ENCODE results near the gene ETV2. TPM values are rescaled to one million over a fixed set of nuclear protein-coding genes. Genes with fewer than 3 reads are reported as not detected.

ETV2 gene
- total RNA-seq, 1 donor from 2014 or later: not detected

DNA sequence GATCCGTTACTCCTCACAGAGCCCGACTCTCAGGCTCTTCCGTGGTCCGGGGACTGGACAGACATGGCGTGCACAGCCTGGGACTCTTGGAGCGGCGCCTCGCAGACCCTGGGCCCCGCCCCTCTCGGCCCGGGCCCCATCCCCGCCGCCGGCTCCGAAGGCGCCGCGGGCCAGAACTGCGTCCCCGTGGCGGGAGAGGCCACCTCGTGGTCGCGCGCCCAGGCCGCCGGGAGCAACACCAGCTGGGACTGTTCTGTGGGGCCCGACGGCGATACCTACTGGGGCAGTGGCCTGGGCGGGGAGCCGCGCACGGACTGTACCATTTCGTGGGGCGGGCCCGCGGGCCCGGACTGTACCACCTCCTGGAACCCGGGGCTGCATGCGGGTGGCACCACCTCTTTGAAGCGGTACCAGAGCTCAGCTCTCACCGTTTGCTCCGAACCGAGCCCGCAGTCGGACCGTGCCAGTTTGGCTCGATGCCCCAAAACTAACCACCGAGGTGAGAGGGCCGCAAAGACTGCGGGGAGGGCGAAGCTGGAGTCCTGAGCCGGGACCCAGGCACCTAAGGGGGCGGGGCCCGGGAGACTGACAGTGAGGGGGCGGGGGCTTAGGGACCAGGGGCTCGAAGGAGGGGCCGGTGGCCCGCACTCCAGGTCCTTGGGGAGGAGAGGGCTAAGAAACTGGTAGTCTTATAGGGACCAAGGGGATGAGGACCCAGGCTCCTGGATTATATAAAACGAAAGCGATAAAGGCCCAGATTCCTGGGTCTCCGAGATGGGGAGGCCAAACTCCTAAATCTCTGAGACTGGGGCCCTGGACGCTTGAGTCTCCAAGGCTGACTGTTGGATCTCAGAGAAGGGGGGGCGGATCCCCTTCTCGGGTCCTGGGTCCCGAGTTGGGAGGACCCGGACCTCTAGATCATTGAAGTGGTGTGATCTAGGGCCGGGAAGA, 2.0 kb downstream of the ETV2 start:
- Mint-ChIP-seq H3K27me3 (no peaks in the 10 kb centered on the region), H3K36me3 (ENCODE audit: low read depth) (peaks cover 5% of the 10 kb centered on the region), H3K4me1 (peaks cover 37% of the 10 kb centered on the region), H3K9me3 (no peaks in the 10 kb centered on the region), H3K27ac (peak overlapping the region; percentile 78), H3K4me3 (peak overlapping the region; percentile 86)
- DNase-seq (peak; percentile 81), ATAC-seq (ENCODE audit: low read depth) (peak; percentile 47)
- TF ChIP-seq, protein P1, sequence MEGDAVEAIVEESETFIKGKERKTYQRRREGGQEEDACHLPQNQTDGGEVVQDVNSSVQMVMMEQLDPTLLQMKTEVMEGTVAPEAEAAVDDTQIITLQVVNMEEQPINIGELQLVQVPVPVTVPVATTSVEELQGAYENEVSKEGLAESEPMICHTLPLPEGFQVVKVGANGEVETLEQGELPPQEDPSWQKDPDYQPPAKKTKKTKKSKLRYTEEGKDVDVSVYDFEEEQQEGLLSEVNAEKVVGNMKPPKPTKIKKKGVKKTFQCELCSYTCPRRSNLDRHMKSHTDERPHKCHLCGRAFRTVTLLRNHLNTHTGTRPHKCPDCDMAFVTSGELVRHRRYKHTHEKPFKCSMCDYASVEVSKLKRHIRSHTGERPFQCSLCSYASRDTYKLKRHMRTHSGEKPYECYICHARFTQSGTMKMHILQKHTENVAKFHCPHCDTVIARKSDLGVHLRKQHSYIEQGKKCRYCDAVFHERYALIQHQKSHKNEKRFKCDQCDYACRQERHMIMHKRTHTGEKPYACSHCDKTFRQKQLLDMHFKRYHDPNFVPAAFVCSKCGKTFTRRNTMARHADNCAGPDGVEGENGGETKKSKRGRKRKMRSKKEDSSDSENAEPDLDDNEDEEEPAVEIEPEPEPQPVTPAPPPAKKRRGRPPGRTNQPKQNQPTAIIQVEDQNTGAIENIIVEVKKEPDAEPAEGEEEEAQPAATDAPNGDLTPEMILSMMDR (IDR thresholded peaks at IDR 0.05): no peak
- ChIA-PET CTCF (interaction anchor here (0.8 kb wide), 1 partner anchor 31 kb away, joined by 3 read pairs; the partner anchor contains the start of gene HAUS5), POLR2A (interaction anchor here (0.6 to 2.4 kb wide), 15 partner anchors 14 to 472 kb away, joined by 3 to 19 read pairs (median 4); partner anchors contain the start of genes ALKBH6, FFAR1, HAUS5 and IGFLR1)
- intact Hi-C loops (cut with micrococcal nuclease): loop anchor here (1.0 to 10.0 kb wide), 7 partner anchors 15 to 471 kb away; partner anchors contain the start of genes HAUS5, IGFLR1, OVOL3 and POLR2I

DNA sequence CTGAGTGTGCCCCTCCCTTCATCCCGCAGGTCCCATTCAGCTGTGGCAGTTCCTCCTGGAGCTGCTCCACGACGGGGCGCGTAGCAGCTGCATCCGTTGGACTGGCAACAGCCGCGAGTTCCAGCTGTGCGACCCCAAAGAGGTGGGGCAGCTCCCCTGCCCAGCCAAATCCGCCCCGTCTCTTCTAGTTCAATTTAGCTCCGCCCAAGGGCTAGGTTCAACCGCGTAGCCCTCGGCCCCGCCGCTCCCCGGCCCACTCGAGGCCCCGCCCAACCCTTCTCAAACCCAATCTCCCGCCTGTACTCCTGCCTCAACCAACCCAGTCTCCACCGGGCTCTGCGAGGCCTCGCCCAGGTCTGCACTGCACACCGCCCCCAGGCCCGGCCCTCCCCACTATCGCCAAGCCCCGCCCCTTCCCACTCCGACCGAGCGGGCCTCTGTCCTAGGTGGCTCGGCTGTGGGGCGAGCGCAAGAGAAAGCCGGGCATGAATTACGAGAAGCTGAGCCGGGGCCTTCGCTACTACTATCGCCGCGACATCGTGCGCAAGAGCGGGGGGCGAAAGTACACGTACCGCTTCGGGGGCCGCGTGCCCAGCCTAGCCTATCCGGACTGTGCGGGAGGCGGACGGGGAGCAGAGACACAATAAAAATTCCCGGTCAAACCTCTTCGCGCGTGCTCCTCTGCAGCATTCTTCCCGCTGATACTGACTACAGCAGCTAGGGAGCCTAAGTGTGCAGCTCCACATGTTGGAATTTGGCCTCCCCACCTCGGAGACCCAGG, 2.9 kb downstream of the ETV2 start:
- H3K27ac Mint-ChIP-seq: peak overlapping the region; percentile 78
- POLR2A ChIA-PET: interaction anchor here (0.6 to 2.4 kb wide), 15 partner anchors 8 to 370 kb away, joined by 3 to 19 read pairs (median 4); partner anchors contain the start of genes ALKBH6, FFAR1, HAUS5 and IGFLR1
- DNase-seq (peak; percentile 86), ATAC-seq (ENCODE audit: low read depth) (peak; percentile 83)
- intact Hi-C loops (cut with micrococcal nuclease): loop anchor here (1.0 to 10.0 kb wide), 6 partner anchors 16 to 470 kb away; partner anchors contain the start of genes IGFLR1, OVOL3, POLR2I and TBCB
- H3K4me1 Mint-ChIP-seq: peaks cover 44% of the 10 kb centered on the region
- CTCF ChIA-PET: interaction anchor here (1.1 kb wide), 1 partner anchor 32 kb away, joined by 3 read pairs; the partner anchor contains the start of gene HAUS5
- TF ChIP-seq, protein P1 (IDR thresholded peaks at IDR 0.05): no peak
- H3K36me3 Mint-ChIP-seq (ENCODE audit: low read depth): peaks cover 8% of the 10 kb centered on the region
- no peaks in the 10 kb centered on the region for H3K9me3 Mint-ChIP-seq
- H3K4me3 Mint-ChIP-seq: peak overlapping the region; percentile 86
- no peaks in the 10 kb centered on the region for H3K27me3 Mint-ChIP-seq

GRCh38 chr19:35644987-35645679, 3.6 kb downstream of the ETV2 start:
- Mint-ChIP-seq H3K4me1 (peaks cover 44% of the 10 kb centered on the region), H3K4me3 (peak overlapping the region; percentile 86), H3K27ac (peak overlapping the region; percentile 78), H3K36me3 (ENCODE audit: low read depth) (peaks cover 8% of the 10 kb centered on the region), H3K27me3 (no peaks in the 10 kb centered on the region), H3K9me3 (no peaks in the 10 kb centered on the region)
- ATAC-seq (ENCODE audit: low read depth) (no peak), DNase-seq (peak; percentile 61)
- ChIA-PET CTCF (interaction anchor here (1.1 kb wide), 1 partner anchor 33 kb away, joined by 3 read pairs; the partner anchor contains the start of gene HAUS5), POLR2A (interaction anchor here (1.0 to 1.9 kb wide), 5 partner anchors 9 to 369 kb away, joined by 3 to 19 read pairs (median 4); partner anchors contain the start of genes ALKBH6, HAUS5 and IGFLR1)
- TF ChIP-seq, protein P1 (IDR thresholded peaks at IDR 0.05): no peak
- intact Hi-C loops (cut with micrococcal nuclease): loop anchor here (1.0 to 10.0 kb wide), 6 partner anchors 17 to 470 kb away; partner anchors contain the start of genes IGFLR1, OVOL3, POLR2I and TBCB

GRCh38 chr19:35645680-35646511, 4.4 kb downstream of the ETV2 start:
- Mint-ChIP-seq H3K4me3 (no peak overlapping the region), H3K36me3 (ENCODE audit: low read depth) (peaks cover 14% of the 10 kb centered on the region), H3K27me3 (no peaks in the 10 kb centered on the region), H3K9me3 (no peaks in the 10 kb centered on the region), H3K27ac (peak overlapping the region; percentile 78), H3K4me1 (peaks cover 46% of the 10 kb centered on the region)
- DNase-seq (no peak), ATAC-seq (ENCODE audit: low read depth) (no peak)
- TF ChIP-seq, protein P1 (IDR thresholded peaks at IDR 0.05): no peak
- POLR2A ChIA-PET: interaction anchor here (1.1 kb wide), 1 partner anchor 9 kb away, joined by 3 read pairs; no protein-coding TSS in a partner anchor
- CTCF ChIA-PET: no interaction called here
- intact Hi-C loops (cut with micrococcal nuclease): loop anchor here (10.0 kb wide), 2 partner anchors 409 to 469 kb away; partner anchors contain the start of genes OVOL3, POLR2I, TBCB and THAP8
